ENCODE measurements around the gene AUTS2.

The AUTS2 gene

GRCh38 chr7:69968969-69969556 lies 370.8 kb downstream of the AUTS2 start:
- no peak for DNase-seq (ENCODE audit: low read depth in 2 of 2)

DNA sequence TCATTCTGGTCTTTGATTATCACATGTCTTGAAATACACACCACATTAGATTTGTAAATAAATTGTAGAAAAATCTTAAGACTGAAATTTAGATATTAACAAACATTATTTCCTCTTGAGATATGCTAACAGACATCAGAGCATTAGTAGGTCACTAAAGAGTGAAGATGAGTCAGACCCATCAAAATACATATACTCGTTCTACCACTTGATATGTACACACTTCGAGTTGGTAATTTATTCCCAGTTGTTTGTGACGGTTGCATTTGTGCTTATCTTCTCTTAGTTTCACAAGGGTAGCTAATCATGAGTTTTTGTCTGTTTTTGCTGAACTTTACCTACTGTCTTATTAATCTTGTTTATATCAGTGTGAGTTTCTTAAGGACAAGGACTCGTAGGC lies 383.4 kb downstream of the AUTS2 start:
- DNase-seq (ENCODE audit: low read depth in 2 of 2), result no peak

DNA sequence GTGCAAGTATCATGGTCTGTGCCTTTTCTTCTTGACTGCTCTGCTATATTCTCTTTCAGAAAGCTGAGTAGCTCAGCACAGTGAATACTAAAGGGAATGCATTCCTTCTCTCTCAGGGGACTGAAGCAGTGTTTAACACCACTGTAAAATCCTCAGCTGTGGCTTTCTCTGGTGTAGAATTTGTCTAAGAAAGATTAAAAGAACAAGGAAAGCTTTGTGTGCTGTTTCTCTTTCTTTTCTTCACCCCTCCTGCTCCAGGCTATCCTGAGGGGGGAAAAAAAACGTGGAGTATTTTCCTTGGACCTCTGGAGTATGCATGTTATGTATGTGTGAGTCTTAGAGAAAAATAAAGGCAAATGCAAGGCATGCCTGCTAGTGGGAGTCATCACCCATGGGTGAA lies 383.9 kb downstream of the AUTS2 start:
- DNase-seq (ENCODE audit: low read depth in 2 of 2), result no peak

- DNase-seq (ENCODE audit: low read depth in 2 of 2), result no peak
Observed at GRCh38 chr7:69989551-69989950, 391.3 kb downstream of the AUTS2 start.

- DNase-seq (ENCODE audit: low read depth in 2 of 2), result no peak
Observed at GRCh38 chr7:69992938-69993337, 394.7 kb downstream of the AUTS2 start.

GRCh38 chr7:69994218-69994617 lies 395.9 kb downstream of the AUTS2 start:
- DNase-seq (ENCODE audit: low read depth in 2 of 2), result no peak

- no peak for DNase-seq (ENCODE audit: low read depth in 2 of 2)
Observed at GRCh38 chr7:69994886-69995542, 396.7 kb downstream of the AUTS2 start.

GRCh38 chr7:69996121-69996520 lies 397.8 kb downstream of the AUTS2 start:
- DNase-seq (ENCODE audit: low read depth in 2 of 2), result no peak

- no peak for DNase-seq (ENCODE audit: low read depth in 2 of 2)
Observed at GRCh38 chr7:70000737-70001348, 402.6 kb downstream of the AUTS2 start.

DNA sequence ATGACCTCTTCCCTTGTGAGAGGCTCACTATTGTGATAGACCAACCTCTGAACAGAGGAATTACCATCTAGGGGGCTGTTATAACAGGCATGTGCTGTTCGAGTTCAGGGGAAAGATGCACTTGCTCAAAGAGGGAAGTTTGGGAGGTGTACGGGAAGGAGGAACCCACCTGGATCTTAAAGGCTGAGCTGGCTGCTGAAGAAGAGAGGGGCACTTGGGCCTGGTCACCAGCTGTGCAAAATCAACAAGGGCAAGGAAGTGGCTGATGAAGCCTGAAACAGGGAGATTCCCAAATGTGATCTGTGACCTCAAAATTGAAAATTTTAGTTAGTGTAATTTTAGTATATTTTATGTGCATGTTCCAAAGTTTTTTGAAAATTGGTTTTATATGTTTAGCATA lies 407.2 kb downstream of the AUTS2 start:
- DNase-seq (ENCODE audit: low read depth in 2 of 2), result no peak

DNA sequence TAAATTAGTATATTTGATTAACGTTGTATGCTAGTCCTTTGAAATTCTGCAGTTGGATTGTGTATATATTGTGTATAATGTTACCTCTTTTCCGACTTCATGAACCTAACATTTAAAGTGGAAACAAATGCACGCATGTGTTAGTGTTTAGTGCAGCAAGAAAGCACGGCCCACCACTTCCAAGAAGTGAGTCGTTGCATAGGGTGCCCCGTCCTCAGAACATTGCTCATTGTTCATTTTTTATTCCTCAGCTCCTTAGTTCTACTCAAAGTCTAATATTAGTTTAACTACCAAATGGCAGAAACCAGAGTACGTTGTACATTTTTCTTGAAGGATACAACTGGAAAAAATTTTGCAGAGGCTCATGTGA lies 407.6 kb downstream of the AUTS2 start:
- no peak for DNase-seq (ENCODE audit: low read depth in 2 of 2)

DNA sequence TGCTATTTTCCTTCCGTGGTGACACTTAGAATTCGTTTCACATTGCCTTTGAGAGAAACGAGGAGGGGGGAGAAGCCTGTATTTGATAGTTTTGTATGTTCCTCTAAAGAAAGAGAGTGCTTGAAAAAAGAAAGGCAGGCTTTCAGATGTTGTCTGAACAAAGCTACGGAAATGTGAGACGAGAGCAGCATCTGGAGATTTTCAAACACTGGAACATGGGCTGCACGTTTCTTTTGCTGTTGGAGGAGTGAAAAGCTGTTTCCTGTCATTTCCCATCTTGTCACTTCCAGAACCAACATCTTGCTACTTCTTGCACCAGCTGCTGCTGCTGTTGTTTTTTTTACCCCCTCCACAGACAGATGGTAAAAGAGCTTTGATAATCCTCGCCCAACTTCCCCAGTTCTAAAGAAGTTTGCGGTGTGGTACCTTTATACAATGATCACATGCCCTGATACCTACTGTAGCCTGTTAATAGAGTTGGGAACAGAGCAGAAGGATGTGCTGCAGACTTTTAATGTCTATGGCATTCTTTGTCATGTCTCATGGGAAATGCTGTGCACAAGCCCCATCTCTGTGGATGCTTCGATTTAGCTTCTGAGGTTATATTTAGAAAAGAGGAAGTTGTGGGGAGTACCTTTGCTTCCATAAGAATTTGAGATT lies 408.1 kb downstream of the AUTS2 start:
- no peak for DNase-seq (ENCODE audit: low read depth in 2 of 2)

GRCh38 chr7:70008466-70008865 lies 410.2 kb downstream of the AUTS2 start:
- DNase-seq (ENCODE audit: low read depth in 2 of 2), result no peak

GRCh38 chr7:70014472-70015177 lies 416.4 kb downstream of the AUTS2 start:
- DNase-seq (ENCODE audit: low read depth in 2 of 2), result no peak

GRCh38 chr7:70015353-70015752 lies 417.1 kb downstream of the AUTS2 start:
- no peak for DNase-seq (ENCODE audit: low read depth in 2 of 2)

DNA sequence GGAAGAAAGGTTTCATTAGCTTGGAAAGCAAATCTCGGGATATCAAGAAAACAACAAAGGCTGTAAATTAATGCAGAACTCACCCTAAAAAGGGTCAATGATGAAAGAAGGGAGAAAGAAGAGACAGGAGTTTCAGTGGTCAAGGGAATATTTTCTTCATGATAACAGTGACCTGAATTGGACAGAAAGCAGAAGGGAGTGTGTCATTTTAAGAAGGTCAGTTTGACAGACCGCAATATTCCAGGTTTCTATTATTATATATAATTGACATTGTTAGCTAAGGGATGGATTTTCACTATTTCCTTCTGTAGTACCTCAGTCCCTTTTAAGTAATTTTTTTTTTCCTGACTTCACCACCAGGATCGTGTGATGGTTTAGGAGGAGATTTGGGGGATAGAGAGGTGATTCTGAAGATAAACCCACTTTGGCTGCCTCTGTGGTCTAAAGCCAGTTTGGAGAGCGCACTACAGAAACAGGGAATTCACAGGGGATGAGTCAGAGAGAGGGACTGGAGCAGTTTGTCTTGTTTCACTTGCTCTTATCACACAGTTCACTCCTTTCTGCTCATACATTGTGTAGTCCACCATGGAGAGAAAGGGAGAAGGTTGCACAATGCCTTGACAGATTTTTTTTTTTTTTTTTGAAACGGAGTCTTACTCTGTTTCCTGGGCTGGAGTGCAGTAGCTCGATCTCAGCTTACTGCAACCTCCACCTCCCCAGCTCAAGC lies 417.9 kb downstream of the AUTS2 start:
- DNase-seq (ENCODE audit: low read depth in 2 of 2), result no peak

- DNase-seq (ENCODE audit: low read depth in 2 of 2), result no peak
Observed at GRCh38 chr7:70017357-70017756, 419.1 kb downstream of the AUTS2 start.

- DNase-seq (ENCODE audit: low read depth in 2 of 2), result no peak
Observed at GRCh38 chr7:70018700-70019099, 420.4 kb downstream of the AUTS2 start.

DNA sequence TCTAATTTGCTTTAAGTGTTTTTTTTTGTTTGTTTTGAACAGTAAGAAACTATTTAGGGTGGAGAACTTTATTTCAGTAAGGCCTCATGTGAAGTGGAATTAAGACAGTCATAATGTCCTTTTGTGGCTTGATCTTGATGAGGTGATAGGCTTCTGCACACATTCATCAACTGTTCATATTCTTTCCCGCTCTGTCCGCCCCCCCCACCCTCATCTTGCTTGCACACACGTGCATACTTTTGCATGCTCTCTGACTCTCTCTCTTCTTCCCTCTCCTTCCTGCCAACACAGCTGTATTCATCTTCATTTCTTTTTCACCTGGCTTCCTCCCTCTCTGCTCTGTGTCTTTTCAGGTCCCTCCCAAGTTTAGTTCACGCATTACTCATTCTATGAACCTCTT lies 429.6 kb downstream of the AUTS2 start:
- DNase-seq (ENCODE audit: low read depth in 2 of 2), result no peak

- no peak for DNase-seq (ENCODE audit: low read depth in 2 of 2)
Observed at GRCh38 chr7:70028620-70029019, 430.3 kb downstream of the AUTS2 start.

DNA sequence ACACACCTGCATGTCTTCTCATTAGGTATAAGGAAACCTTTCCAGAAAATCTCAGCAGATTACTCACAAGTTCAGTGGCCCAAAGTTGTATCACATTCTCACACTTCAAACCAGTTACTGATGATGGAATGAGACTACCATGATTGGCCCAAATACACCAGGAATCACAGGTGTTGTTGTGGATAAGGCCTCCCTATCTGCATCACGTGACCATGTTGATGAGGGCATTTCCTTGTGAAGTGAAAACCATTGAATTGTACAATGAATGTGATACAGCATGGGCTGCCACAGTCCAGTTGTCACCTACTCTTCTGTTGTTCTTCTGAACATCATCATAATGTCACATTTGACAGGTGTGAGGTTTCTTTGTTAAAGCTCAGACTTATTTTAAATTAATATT lies 431.7 kb downstream of the AUTS2 start:
- no peak for DNase-seq (ENCODE audit: low read depth in 2 of 2)

GRCh38 chr7:70030745-70031144 lies 432.5 kb downstream of the AUTS2 start:
- DNase-seq (ENCODE audit: low read depth in 2 of 2), result no peak

Data from activated CD8-positive, alpha-beta memory T cell treated with anti-CD3 and anti-CD28 coated beads for 4 hours (primary cell).